MCF 10A (cell line): ENCODE data around the gene RTN4RL2. TPM values are rescaled to one million over a fixed set of nuclear protein-coding genes. Genes with fewer than 3 reads are reported as not detected.

Experiments
- BruUV-seq: library from RNA; stranded (reverse); fragments of 400-500 nt; replicated peaks from 2 replicates; lab custom pipeline; 2021; lab: Mats Ljungman, UMichigan
- CTCF ChIA-PET: fragments of 300-600 bp; sonication (Branson Sonifier 250); formaldehyde crosslinking; extraction: SDS; loops from one replicate; lab custom pipeline; 2021; ENCODE audit warnings: antibody characterized with exemption, inconsistent platforms; lab: Yijun Ruan, JAX
- POLR2A ChIA-PET: fragments of 300-600, 350-650 bp; sonication (Branson Sonifier 250); formaldehyde crosslinking; extraction: SDS; loops from one replicate; lab custom pipeline; 2020; ENCODE audit warnings: antibody characterized with exemption, inconsistent platforms; lab: Yijun Ruan, JAX
- DNase-seq: peaks from one replicate; pipeline ENCODE4 v3.0.0-alpha.2; 2018; ENCODE audit not compliant: unreplicated experiment
- H3K27ac Mint-ChIP-seq: one replicate; pipeline ENCODE4 v1.8.0; 2022; ENCODE audit warnings: mild to moderate bottlenecking, low read depth, mixed read lengths; ENCODE audit not compliant: unreplicated experiment
- H3K27me3 Mint-ChIP-seq: one replicate; pipeline ENCODE4 v1.8.0; 2022; ENCODE audit warnings: mixed read lengths; ENCODE audit not compliant: insufficient read depth, unreplicated experiment
- H3K36me3 Mint-ChIP-seq: one replicate; pipeline ENCODE4 v1.8.0; 2022; ENCODE audit warnings: mild to moderate bottlenecking, moderate library complexity, mixed read lengths; ENCODE audit not compliant: insufficient read depth, unreplicated experiment
- H3K4me1 Mint-ChIP-seq: one replicate; pipeline ENCODE4 v1.8.0; 2022; ENCODE audit warnings: mixed read lengths; ENCODE audit not compliant: insufficient read depth, unreplicated experiment
- H3K4me3 Mint-ChIP-seq: one replicate; pipeline ENCODE4 v1.8.0; 2022; ENCODE audit warnings: mild to moderate bottlenecking, moderate library complexity, mixed read lengths; ENCODE audit not compliant: unreplicated experiment
- H3K9me3 Mint-ChIP-seq: one replicate; pipeline ENCODE4 v1.8.0; 2022; ENCODE audit warnings: mixed read lengths; ENCODE audit not compliant: unreplicated experiment
- intact Hi-C: fragments of 100-400 bp; cut with micrococcal nuclease; formaldehyde crosslinking; loops from 2 replicates; pipeline ENCODE4 v1.14.1; 2022
- total RNA-seq: library from RNA; stranded (reverse); gene quantifications from 2 replicates; pipeline ENCODE4 v1.2.3, GENCODE V29; 2022
- TF ChIP-seq, protein P1 (sequence below): fragments of 200-600 bp; IDR thresholded peaks from one replicate; pipeline ENCODE4 v1.8.0; 2022; ENCODE audit warnings: antibody characterized with exemption, mild to moderate bottlenecking; ENCODE audit not compliant: unreplicated experiment

Gene RTN4RL2
- total RNA-seq, 1 experiment from 2014 or later = 2.0 TPM

DNA sequence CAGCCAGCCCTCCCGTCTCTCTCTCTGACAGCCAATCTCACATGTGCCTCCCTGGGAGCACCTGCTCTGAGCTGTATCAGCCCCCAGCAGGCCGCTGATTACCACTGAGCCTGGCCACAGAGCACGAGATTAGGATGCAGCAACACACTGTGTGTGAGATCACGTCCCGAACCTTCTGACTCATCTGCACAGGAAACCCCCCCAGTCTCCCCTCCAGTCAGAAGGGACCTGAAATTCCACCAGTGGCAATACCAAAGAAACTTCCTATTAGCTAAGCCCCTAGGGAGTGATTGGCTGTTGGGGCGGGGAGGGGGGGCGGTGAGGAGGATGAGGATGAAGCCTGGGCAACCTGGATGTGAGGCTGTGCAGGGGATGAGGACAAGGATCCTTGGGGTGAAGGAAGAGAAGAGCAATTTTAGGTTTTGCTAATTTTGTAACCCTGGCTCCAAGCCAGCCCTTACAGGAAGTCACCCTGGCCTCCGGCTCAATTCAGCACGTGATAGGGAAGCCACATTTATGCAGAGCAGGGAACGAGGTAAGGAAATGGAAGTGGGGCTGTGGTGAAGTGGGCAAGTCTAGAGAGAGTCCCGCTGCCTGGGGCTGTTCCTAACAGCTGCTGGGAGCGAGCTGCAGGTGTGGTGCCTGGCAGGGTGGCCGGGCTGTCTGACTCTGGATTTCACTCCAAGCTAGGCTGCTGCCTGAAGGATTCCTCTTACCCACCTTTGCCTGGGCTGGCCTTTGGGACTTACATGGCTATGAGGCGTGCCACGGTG lies 35.4 kb upstream of the RTN4RL2 start:
- no peaks in the 10 kb centered on the region for H3K27me3 Mint-ChIP-seq
- ChIA-PET CTCF (interaction anchor here (0.8 to 1.8 kb wide), 5 partner anchors 11 to 82 kb away, joined by 3 to 8 read pairs (median 3); no protein-coding TSS in a partner anchor), POLR2A (interaction anchor here (1.3 to 2.3 kb wide), 2 partner anchors 10 to 132 kb away, joined by 3 to 18 read pairs; no protein-coding TSS in a partner anchor)
- peaks cover 34% of the 10 kb centered on the region for H3K36me3 Mint-ChIP-seq
- intact Hi-C loops = no loop called here
- peak overlapping the region; percentile 84 for H3K4me3 Mint-ChIP-seq
- peak; percentile 83 for DNase-seq
- peak overlapping the region; percentile 6 for H3K27ac Mint-ChIP-seq
- TF ChIP-seq, protein P1, sequence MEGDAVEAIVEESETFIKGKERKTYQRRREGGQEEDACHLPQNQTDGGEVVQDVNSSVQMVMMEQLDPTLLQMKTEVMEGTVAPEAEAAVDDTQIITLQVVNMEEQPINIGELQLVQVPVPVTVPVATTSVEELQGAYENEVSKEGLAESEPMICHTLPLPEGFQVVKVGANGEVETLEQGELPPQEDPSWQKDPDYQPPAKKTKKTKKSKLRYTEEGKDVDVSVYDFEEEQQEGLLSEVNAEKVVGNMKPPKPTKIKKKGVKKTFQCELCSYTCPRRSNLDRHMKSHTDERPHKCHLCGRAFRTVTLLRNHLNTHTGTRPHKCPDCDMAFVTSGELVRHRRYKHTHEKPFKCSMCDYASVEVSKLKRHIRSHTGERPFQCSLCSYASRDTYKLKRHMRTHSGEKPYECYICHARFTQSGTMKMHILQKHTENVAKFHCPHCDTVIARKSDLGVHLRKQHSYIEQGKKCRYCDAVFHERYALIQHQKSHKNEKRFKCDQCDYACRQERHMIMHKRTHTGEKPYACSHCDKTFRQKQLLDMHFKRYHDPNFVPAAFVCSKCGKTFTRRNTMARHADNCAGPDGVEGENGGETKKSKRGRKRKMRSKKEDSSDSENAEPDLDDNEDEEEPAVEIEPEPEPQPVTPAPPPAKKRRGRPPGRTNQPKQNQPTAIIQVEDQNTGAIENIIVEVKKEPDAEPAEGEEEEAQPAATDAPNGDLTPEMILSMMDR = no peak
- peaks cover 42% of the 10 kb centered on the region for H3K4me1 Mint-ChIP-seq
- no peaks in the 10 kb centered on the region for H3K9me3 Mint-ChIP-seq
- BruUV-seq = TSS peak; percentile 70

DNA sequence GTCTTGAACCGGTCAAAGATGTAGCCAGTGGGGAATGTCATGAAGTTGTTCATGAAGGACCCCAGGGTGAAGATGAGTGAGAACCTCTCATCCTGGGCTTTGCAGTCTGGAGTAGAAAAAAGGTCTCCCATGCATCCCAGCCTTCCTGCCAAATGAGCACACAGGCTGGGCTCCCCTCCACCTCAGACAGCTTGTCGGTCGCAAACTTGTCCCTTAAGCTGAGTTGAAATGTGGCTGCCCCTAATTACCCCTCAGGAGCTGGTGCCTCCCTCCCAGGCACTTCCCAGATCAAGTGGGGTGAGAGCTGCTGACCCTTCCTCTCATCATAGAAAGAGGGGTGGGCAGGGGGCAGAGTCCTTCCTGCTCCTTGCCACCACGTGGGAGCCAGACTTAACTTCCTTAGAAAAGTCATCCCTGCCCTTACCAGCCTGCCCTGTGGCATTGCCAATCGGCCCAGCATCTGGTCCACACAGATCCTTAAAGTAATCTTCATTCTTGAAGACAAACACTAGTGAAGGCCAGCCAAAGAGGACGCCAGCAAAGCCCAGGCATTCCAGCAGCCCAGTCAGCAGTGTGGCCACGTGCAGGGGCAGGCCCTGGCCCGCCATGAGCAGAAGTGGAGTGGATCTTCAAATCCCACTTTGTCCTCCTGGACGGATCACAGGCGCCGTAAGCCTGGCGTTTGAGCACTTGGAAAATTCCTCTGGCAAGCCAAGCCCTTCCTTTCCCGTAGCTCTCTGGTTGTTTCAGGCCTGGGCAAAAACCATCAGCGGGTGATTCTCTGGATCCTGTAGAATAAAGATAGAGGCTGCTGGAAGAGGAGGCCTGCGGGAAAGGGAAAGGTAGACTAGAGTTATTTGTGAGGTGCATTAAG lies 34.5 kb upstream of the RTN4RL2 start:
- intact Hi-C loops = no loop called here
- peaks cover 43% of the 10 kb centered on the region for H3K4me1 Mint-ChIP-seq
- peak overlapping the region; percentile 84 for H3K4me3 Mint-ChIP-seq
- H3K9me3 Mint-ChIP-seq = no peaks in the 10 kb centered on the region
- peaks cover 34% of the 10 kb centered on the region for H3K36me3 Mint-ChIP-seq
- DNase-seq = peak; percentile 36
- POLR2A ChIA-PET = interaction anchor here (0.7 to 2.3 kb wide), 14 partner anchors 9 to 336 kb away, joined by 3 to 18 read pairs (median 3); partner anchors contain the start of genes SELENOH, SLC43A1 and TIMM10
- no peaks in the 10 kb centered on the region for H3K27me3 Mint-ChIP-seq
- TF ChIP-seq, protein P1 = no peak
- H3K27ac Mint-ChIP-seq = peak overlapping the region; percentile 98
- CTCF ChIA-PET = interaction anchor here (0.8 to 1.8 kb wide), 6 partner anchors 9 to 90 kb away, joined by 3 to 8 read pairs (median 3); no protein-coding TSS in a partner anchor
- TSS peak; percentile 46 for BruUV-seq

DNA sequence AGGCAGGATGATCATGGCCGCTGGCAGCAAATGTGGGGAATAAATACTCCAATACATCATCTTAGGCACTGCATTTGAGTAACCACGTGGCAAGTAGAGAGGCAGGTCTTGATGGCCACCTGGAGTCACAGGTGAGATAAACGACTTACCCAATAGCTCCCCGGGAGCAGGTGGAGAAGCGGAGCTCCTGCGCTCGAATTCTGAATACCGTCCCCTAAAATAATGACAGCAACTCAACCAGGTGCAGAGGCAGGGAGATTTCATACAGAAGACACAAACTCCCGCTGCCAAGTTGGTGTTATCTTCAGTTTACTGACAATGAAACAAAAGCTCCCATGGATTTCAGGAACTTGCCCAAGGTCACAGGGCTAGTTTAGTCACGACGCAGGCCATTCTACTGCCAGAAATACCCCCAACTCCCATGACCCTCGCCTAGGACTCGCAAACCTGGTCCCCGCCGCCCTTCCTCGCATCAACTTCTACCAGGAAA lies 33.8 kb upstream of the RTN4RL2 start:
- CTCF ChIA-PET = interaction anchor here (0.8 to 1.8 kb wide), 5 partner anchors 8 to 90 kb away, joined by 3 to 8 read pairs (median 3); no protein-coding TSS in a partner anchor
- intact Hi-C loops = no loop called here
- Mint-ChIP-seq H3K27ac (peak overlapping the region; percentile 98), H3K9me3 (no peaks in the 10 kb centered on the region), H3K4me3 (peak overlapping the region; percentile 84), H3K27me3 (no peaks in the 10 kb centered on the region), H3K4me1 (peaks cover 43% of the 10 kb centered on the region), H3K36me3 (peaks cover 32% of the 10 kb centered on the region)
- no TSS peak for BruUV-seq
- POLR2A ChIA-PET = interaction anchor here (0.7 to 2.3 kb wide), 14 partner anchors 8 to 336 kb away, joined by 3 to 18 read pairs (median 3); partner anchors contain the start of genes SELENOH, SLC43A1 and TIMM10
- TF ChIP-seq, protein P1 = no peak
- peak; percentile 55 for DNase-seq
